SK-N-SH (cell line): ENCODE data around the gene SLC2A13. TPM values are rescaled to one million over a fixed set of nuclear protein-coding genes. Genes with fewer than 3 reads are reported as not detected.

Experiments used
- CTCF ChIA-PET: fragments of 300-600, 350-600 bp; formaldehyde crosslinking; extraction: SDS; loops from one replicate; lab custom pipeline; 2021; lab: Yijun Ruan, JAX
- POLR2A ChIA-PET: fragments of 350-600 bp; sonication (Branson Sonifier 250); formaldehyde crosslinking; extraction: SDS; loops from one replicate; lab custom pipeline; 2020; ENCODE audit warnings: antibody characterized with exemption, inconsistent platforms; lab: Yijun Ruan, JAX
- DNase-seq: peaks from one replicate; pipeline ENCODE4 v3.0.0; 2012
- H2AFZ ChIP-seq: fragments of 200-600 bp; sonication (generic); 2 replicates; pipeline ENCODE4 v1.8.1; 2016; ENCODE audit warnings: antibody characterized with exemption, mild to moderate bottlenecking, low read depth
- H3F3A ChIP-seq: fragments of 200-600 bp; sonication (generic); replicated peaks from 2 replicates; pipeline ENCODE3; 2016; ENCODE audit warnings: antibody characterized with exemption, mild to moderate bottlenecking; ENCODE audit not compliant: insufficient read depth
- H3K27ac ChIP-seq, 2 experiments: fragments of 200-500 bp in 1 of 2; fragments of 200-600 bp in 1 of 2; sonication (Bioruptor generic) in 1 of 2; sonication (generic), shearing (Covaris generic) in 1 of 2; 2 replicates each; pipeline versions ENCODE4 v1.5.1 to v1.6.1; 2014 to 2016; ENCODE audit warnings: low read depth in 2 of 2, inconsistent platforms in 1 of 2, low read length in 1 of 2, mild to moderate bottlenecking in 1 of 2, mixed read lengths in 1 of 2
- H3K27me3 ChIP-seq: fragments of 200-600 bp; sonication (generic), shearing (Covaris generic); 2 replicates; pipeline ENCODE4 v1.6.1; 2016; ENCODE audit warnings: mixed run types; ENCODE audit not compliant: insufficient read depth
- H3K36me3 ChIP-seq, 2 experiments: fragments of 200-500 bp in 1 of 2; fragments of 200-600 bp in 1 of 2; sonication (Bioruptor generic) in 1 of 2; sonication (generic) in 1 of 2; replicated peaks in 1 of 2; 2 replicates each; pipeline versions ENCODE3 to v1.5.1; 2014 to 2016; ENCODE audit warnings: low read length in 1 of 2, mild to moderate bottlenecking in 1 of 2; ENCODE audit not compliant: insufficient read depth in 2 of 2, control insufficient read depth in 1 of 2
- H3K4me1 ChIP-seq, 2 experiments: fragments of 200-500 bp in 1 of 2; fragments of 200-600 bp in 1 of 2; sonication (Bioruptor generic) in 1 of 2; sonication (generic), shearing (Covaris generic) in 1 of 2; 2 replicates each; pipeline versions ENCODE4 v1.5.1 to v1.6.1; 2014 to 2016; ENCODE audit warnings: low read depth in 1 of 2, low read length in 1 of 2, mixed run types in 1 of 2; ENCODE audit not compliant: insufficient read depth in 2 of 2, control insufficient read depth in 1 of 2
- H3K4me2 ChIP-seq: fragments of 200-600 bp; sonication (generic), shearing (Covaris generic); 2 replicates; pipeline ENCODE4 v1.6.1; 2017; ENCODE audit warnings: mixed run types
- H3K4me3 ChIP-seq, 2 experiments: fragments of 200-500 bp in 1 of 2; fragments of 200-600 bp in 1 of 2; sonication (Bioruptor generic) in 1 of 2; sonication (generic), shearing (Covaris generic) in 1 of 2; 2 replicates each; pipeline versions ENCODE4 v1.5.1 to v1.8.1; 2014 to 2016; ENCODE audit warnings: low read depth in 2 of 2, inconsistent platforms in 1 of 2, low read length in 1 of 2, mild to moderate bottlenecking in 1 of 2, mixed read lengths in 1 of 2, moderate library complexity in 1 of 2
- H3K79me2 ChIP-seq: fragments of 200-600 bp; sonication (generic); 2 replicates; pipeline ENCODE4 v1.8.1; 2017; ENCODE audit warnings: mild to moderate bottlenecking; ENCODE audit not compliant: insufficient read depth
- H3K9ac ChIP-seq: fragments of 200-600 bp; sonication (generic); 2 replicates; pipeline ENCODE4 v1.6.1; 2017; ENCODE audit warnings: mixed run types
- H3K9me2 ChIP-seq: fragments of 200-600 bp; sonication (generic); 2 replicates; pipeline ENCODE4 v1.6.1; 2017; ENCODE audit warnings: mixed run types
- H3K9me3 ChIP-seq: fragments of 200-600 bp; sonication (generic); 2 replicates; pipeline ENCODE4 v1.6.1; 2017; ENCODE audit warnings: mixed run types, mild to moderate bottlenecking, moderate library complexity
- H4K20me1 ChIP-seq: fragments of 200-600 bp; sonication (generic); 2 replicates; pipeline ENCODE4 v1.6.1; 2017; ENCODE audit warnings: mild to moderate bottlenecking, mixed run types; ENCODE audit not compliant: insufficient read depth
- EZH2phosphoT487 ChIP-seq: fragments of 200-600 bp; sonication (generic); IDR thresholded peaks from 2 replicates; pipeline ENCODE4 v1.6.1; 2017; ENCODE audit warnings: low read depth, mixed run types, mild to moderate bottlenecking, antibody characterized with exemption, moderate library complexity, borderline replicate concordance
- FOXJ3 ChIP-seq: sonication (generic); formaldehyde crosslinking; IDR thresholded peaks from 2 replicates; pipeline ENCODE4 v1.5.1; 2020; ENCODE audit warnings: mild to moderate bottlenecking, missing genetic modification reagents
- GATA2 ChIP-seq: sonication (generic); formaldehyde crosslinking; IDR thresholded peaks from 2 replicates; pipeline ENCODE4 v1.5.0; 2020; ENCODE audit warnings: mild to moderate bottlenecking, missing genetic modification reagents
- IRF3 ChIP-seq: fragments of 150-350 bp; IDR thresholded peaks from 2 replicates; pipeline ENCODE4 v1.6.1; 2016; ENCODE audit warnings: mild to moderate bottlenecking, low read depth, low read length
- MAX ChIP-seq: IDR thresholded peaks from 2 replicates; pipeline ENCODE4 v1.4.0; 2012; ENCODE audit warnings: low read depth
- NRF1 ChIP-seq: IDR thresholded peaks from 2 replicates; pipeline ENCODE4 v1.6.1; 2012; ENCODE audit warnings: low read depth, mild to moderate bottlenecking, low read length
- POLR2AphosphoS5 ChIP-seq: IDR thresholded peaks from 2 replicates; pipeline ENCODE4 v1.6.1; 2012; ENCODE audit warnings: low read depth, low read length
- REST ChIP-seq: IDR thresholded peaks from 2 replicates; pipeline ENCODE4 v1.6.1; 2012; ENCODE audit warnings: mild to moderate bottlenecking, low read depth, low read length, moderate library complexity
- RFX5 ChIP-seq: IDR thresholded peaks from 2 replicates; pipeline ENCODE4 v1.6.1; 2012; ENCODE audit warnings: mild to moderate bottlenecking, improper control_type of control experiment, low read length
- RXRA ChIP-seq: IDR thresholded peaks from 2 replicates; pipeline ENCODE4 v1.4.0; 2012; ENCODE audit warnings: low read depth, mild to moderate bottlenecking, borderline replicate concordance
- SIN3A ChIP-seq: IDR thresholded peaks from 2 replicates; pipeline ENCODE4 v1.6.1; 2012; ENCODE audit warnings: low read depth, mild to moderate bottlenecking, low read length, moderate library complexity, borderline replicate concordance
- TCF12 ChIP-seq: IDR thresholded peaks from 2 replicates; pipeline ENCODE4 v1.4.0; 2012
- TEAD4 ChIP-seq: IDR thresholded peaks from 2 replicates; pipeline ENCODE4 v1.4.0; 2012; ENCODE audit warnings: mild to moderate bottlenecking, borderline replicate concordance; ENCODE audit not compliant: insufficient read depth
- YY1 ChIP-seq: IDR thresholded peaks from 2 replicates; pipeline ENCODE4 v1.4.0; 2012; ENCODE audit warnings: low read depth, mild to moderate bottlenecking
- WGBS: methylation state at CpG from one replicate; pipeline ENCODE4 v1.1.6; 2017; ENCODE audit warnings: low lambda C conversion rate; 5-methylcytosine and 5-hydroxymethylcytosine counted together
- polyA plus RNA-seq, 3 experiments: library from polyadenylated mRNA; depleted of rRNA; stranded (reverse); fragments of >200 nt; gene quantifications; 2 replicates each; pipeline ENCODE4 v1.2.3, GENCODE V29; 2012
- TF ChIP-seq, protein P1 (sequence below): fragments of 150-350 bp; IDR thresholded peaks from 2 replicates; pipeline ENCODE4 v1.6.1; 2017; ENCODE audit warnings: antibody characterized with exemption, low read length, low read depth, borderline replicate concordance
- TF ChIP-seq, protein P2 (sequence below): IDR thresholded peaks from 2 replicates; pipeline ENCODE4 v1.4.0; 2012; ENCODE audit warnings: low read depth, borderline replicate concordance

The SLC2A13 gene
- polyA plus RNA-seq, 1 of the 3 experiments (the other 2 are of a cell fraction): 0.21 TPM

DNA sequence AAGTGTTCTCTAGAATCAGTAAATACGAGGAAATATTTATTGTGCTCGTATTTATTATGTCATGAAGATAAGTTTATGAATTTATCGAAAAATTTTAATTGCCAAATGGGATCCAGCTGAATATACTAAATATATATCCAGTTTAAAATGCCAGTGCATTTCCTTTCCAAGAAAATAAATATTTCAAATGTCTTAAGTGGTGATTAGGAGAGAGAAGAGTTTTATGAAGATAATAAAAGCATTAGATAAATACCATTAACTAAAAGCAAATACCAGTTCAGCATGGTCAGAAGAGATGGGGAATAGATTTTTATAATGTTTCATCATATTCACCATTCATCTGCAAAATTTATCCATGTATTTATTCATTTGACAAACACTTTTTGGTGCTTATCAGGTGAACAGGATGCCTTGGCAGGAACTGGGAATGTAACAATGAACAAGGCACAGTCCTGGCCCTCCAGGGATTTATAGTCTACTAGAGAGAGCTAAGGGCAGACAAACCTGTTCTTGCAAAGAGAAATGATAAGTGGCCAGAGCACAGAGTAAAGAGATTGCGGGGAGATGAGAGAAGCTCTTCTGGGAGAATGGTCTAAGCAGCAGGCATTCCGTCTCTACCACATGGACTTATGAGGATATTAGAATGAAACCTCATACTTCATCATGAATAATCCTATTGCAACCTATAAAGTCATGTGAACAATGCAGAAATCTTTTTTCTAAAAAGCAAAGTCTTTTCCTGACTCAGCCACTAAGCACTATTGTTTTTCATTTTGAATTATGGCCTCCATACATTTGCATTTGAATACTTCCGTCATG is 342.6 kb downstream of the SLC2A13 start:
- H3K79me2 ChIP-seq: no peaks in the 10 kb centered on the region
- 61% methylated on average over 6 of the region's 6 CpGs for WGBS
- H3K36me3 ChIP-seq: no peaks in the 10 kb centered on the region
- no peaks in the 10 kb centered on the region for H3K9me2 ChIP-seq
- H3K27me3 ChIP-seq: no peaks in the 10 kb centered on the region
- H3K9ac ChIP-seq: no peak overlapping the region
- ChIA-PET POLR2A (interaction anchor here (0.6 kb wide), 1 partner anchor 49 kb away, joined by 3 read pairs; no protein-coding TSS in a partner anchor), CTCF (interaction anchor here (2.7 to 4.8 kb wide), 3 partner anchors 228 to 344 kb away, joined by 8 to 38 read pairs (median 22); partner anchors contain the start of gene SLC2A13)
- no peak overlapping the region for H3K4me2 ChIP-seq
- TF ChIP-seq SIN3A (no peak), TCF12 (no peak), MAX (no peak), EZH2phosphoT487 (no peak), RFX5 (no peak), REST (no peak), YY1 (no peak), RXRA (no peak), GATA2 (no peak), FOXJ3 (CRISPR knock-in tag) (no peak), NRF1 (no peak)
- H3K4me3 ChIP-seq: no peak overlapping the region
- no peak overlapping the region for H3K27ac ChIP-seq
- no peaks in the 10 kb centered on the region for H3K9me3 ChIP-seq
- no peaks in the 10 kb centered on the region for H4K20me1 ChIP-seq
- DNase-seq: no peak
- H2AFZ ChIP-seq: no peak overlapping the region
- no peaks in the 10 kb centered on the region for H3F3A ChIP-seq
- no peaks in the 10 kb centered on the region for H3K4me1 ChIP-seq

GRCh38 chr12:39755478-39755877 is 350.4 kb downstream of the SLC2A13 start:
- no peak overlapping the region for H3K4me3 ChIP-seq
- H3F3A ChIP-seq: no peaks in the 10 kb centered on the region
- no peak overlapping the region for H3K27ac ChIP-seq
- no peaks in the 10 kb centered on the region for H3K4me1 ChIP-seq
- H3K9ac ChIP-seq: no peak overlapping the region
- TF ChIP-seq, protein P1, sequence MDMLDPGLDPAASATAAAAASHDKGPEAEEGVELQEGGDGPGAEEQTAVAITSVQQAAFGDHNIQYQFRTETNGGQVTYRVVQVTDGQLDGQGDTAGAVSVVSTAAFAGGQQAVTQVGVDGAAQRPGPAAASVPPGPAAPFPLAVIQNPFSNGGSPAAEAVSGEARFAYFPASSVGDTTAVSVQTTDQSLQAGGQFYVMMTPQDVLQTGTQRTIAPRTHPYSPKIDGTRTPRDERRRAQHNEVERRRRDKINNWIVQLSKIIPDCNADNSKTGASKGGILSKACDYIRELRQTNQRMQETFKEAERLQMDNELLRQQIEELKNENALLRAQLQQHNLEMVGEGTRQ: no peak
- TF ChIP-seq, protein P2, sequence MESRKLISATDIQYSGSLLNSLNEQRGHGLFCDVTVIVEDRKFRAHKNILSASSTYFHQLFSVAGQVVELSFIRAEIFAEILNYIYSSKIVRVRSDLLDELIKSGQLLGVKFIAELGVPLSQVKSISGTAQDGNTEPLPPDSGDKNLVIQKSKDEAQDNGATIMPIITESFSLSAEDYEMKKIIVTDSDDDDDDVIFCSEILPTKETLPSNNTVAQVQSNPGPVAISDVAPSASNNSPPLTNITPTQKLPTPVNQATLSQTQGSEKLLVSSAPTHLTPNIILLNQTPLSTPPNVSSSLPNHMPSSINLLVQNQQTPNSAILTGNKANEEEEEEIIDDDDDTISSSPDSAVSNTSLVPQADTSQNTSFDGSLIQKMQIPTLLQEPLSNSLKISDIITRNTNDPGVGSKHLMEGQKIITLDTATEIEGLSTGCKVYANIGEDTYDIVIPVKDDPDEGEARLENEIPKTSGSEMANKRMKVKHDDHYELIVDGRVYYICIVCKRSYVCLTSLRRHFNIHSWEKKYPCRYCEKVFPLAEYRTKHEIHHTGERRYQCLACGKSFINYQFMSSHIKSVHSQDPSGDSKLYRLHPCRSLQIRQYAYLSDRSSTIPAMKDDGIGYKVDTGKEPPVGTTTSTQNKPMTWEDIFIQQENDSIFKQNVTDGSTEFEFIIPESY: no peak
- TF ChIP-seq POLR2AphosphoS5 (no peak), RFX5 (no peak), TEAD4 (no peak), TCF12 (no peak), IRF3 (no peak)
- CTCF ChIA-PET: interaction anchor here (1.2 to 2.1 kb wide), 3 partner anchors 9 to 351 kb away, joined by 4 to 6 read pairs (median 5); no protein-coding TSS in a partner anchor
- H3K4me2 ChIP-seq: no peak overlapping the region
- H3K9me3 ChIP-seq: no peaks in the 10 kb centered on the region
- POLR2A ChIA-PET: no interaction called here
- H3K79me2 ChIP-seq: no peaks in the 10 kb centered on the region
- no peak for DNase-seq
- no peak overlapping the region for H2AFZ ChIP-seq
- H3K27me3 ChIP-seq: no peaks in the 10 kb centered on the region
- WGBS: 61% methylated on average over 2 of the region's 2 CpGs
- H3K9me2 ChIP-seq: no peaks in the 10 kb centered on the region
- no peaks in the 10 kb centered on the region for H3K36me3 ChIP-seq
- no peaks in the 10 kb centered on the region for H4K20me1 ChIP-seq
